GM12875 (cell line): ENCODE measurements around the gene WDR3.

Source experiments
- H3K4me3 ChIP-seq: one replicate; pipeline ENCODE4 v1.5.1; 2011; ENCODE audit warnings: low read depth, low read length, control low read depth
- CTCF ChIP-seq: IDR thresholded peaks from 2 replicates; pipeline ENCODE4 v1.5.1; 2011; ENCODE audit warnings: low read depth, mild to moderate bottlenecking, control low read depth, inconsistent platforms, low read length, moderate library complexity, borderline replicate concordance; ENCODE audit not compliant: insufficient read depth

The WDR3 gene

GRCh38 chr1:117933769-117934168 is 4.2 kb downstream of the WDR3 start:
- no peak overlapping the region for H3K4me3 ChIP-seq
- no peak for TF ChIP-seq CTCF

- H3K4me3 ChIP-seq = no peak overlapping the region
- TF ChIP-seq CTCF = no peak
These were observed 12.8 kb downstream of the WDR3 start for GRCh38 chr1:117942293-117942692.

- TF ChIP-seq CTCF = no peak
- H3K4me3 ChIP-seq = no peak overlapping the region
These were observed 22.8 kb downstream of the WDR3 start for GRCh38 chr1:117952386-117952785.

- TF ChIP-seq CTCF = no peak
- no peak overlapping the region for H3K4me3 ChIP-seq
These were observed 29.8 kb downstream of the WDR3 start for GRCh38 chr1:117959364-117959763.

- no peak overlapping the region for H3K4me3 ChIP-seq
- TF ChIP-seq CTCF = no peak
These were observed 34.9 kb downstream of the WDR3 start for GRCh38 chr1:117964290-117965038.

GRCh38 chr1:117967477-117967876 is 37.9 kb downstream of the WDR3 start:
- H3K4me3 ChIP-seq = no peak overlapping the region
- TF ChIP-seq CTCF = no peak

GRCh38 chr1:117967881-117968280 is 38.3 kb downstream of the WDR3 start:
- TF ChIP-seq CTCF = no peak
- no peak overlapping the region for H3K4me3 ChIP-seq
